GM12878 (cell line): ENCODE measurements around the gene DDRGK1. TPM values are rescaled to one million over a fixed set of nuclear protein-coding genes. Genes with fewer than 3 reads are reported as not detected.
A peak's percentile ranks its signal among the peaks of the same experiment; 100 is the strongest.

Source experiments
- ATAC-seq: fragments of 200-7000 bp; cut with Tn5 transposase; 3 replicates; pipeline ENCODE4 v1.9.1; 2020; ENCODE audit warnings: mild to moderate bottlenecking, moderate library complexity
- BruUV-seq: library from RNA; stranded (reverse); fragments of 400-500 nt; replicated peaks from 2 replicates; lab custom pipeline; 2021; lab: Mats Ljungman, UMichigan
- CTCF ChIA-PET: fragments of 300-600 bp; sonication (Branson Sonifier 250); formaldehyde crosslinking; extraction: SDS; loops from one replicate; lab custom pipeline; 2021; ENCODE audit warnings: inconsistent platforms; lab: Yijun Ruan, JAX
- POLR2A ChIA-PET: fragments of 350-600 bp; formaldehyde crosslinking; extraction: SDS; loops from one replicate; lab custom pipeline; 2021; ENCODE audit warnings: inconsistent platforms; lab: Charles Lee
- RAD21 ChIA-PET: fragments of 300-600 bp; sonication (Branson Sonifier 250); formaldehyde crosslinking; loops from one replicate; lab custom pipeline; 2023; ENCODE audit warnings: antibody characterized with exemption; ENCODE audit not compliant: unreplicated experiment; lab: Charles Lee
- SMC1A ChIA-PET: fragments of 300-600 bp; sonication (Branson Sonifier 250); formaldehyde crosslinking; loops from one replicate; lab custom pipeline; 2023; ENCODE audit not compliant: unreplicated experiment, uncharacterized antibody; lab: Charles Lee
- DNase-seq: peaks from one replicate; pipeline ENCODE4 v3.0.0-alpha.2; 2011; ENCODE audit warnings: low read depth, low spot score
- FAIRE-seq: peaks from 3 replicates; lab custom pipeline; 2011; peaks lifted over from hg19 to GRCh38; lab: Jason Lieb, UNC
- H2AFZ ChIP-seq: 2 replicates; pipeline ENCODE4 v1.6.0; 2011; ENCODE audit warnings: low read depth, low read length, control low read depth; ENCODE audit not compliant: control insufficient read depth
- H3K27ac ChIP-seq: 2 replicates; pipeline ENCODE4 v1.5.1; 2011; ENCODE audit warnings: control low read depth; ENCODE audit not compliant: control insufficient read depth, insufficient read depth
- H3K27me3 ChIP-seq, 2 experiments: replicated peaks in 1 of 2; 2 replicates each; pipeline versions ENCODE4 v1.6.0 to v1.6.1; 2011; ENCODE audit warnings: low read length in 1 of 2; ENCODE audit not compliant: control insufficient read depth in 2 of 2, insufficient read depth in 2 of 2
- H3K36me3 ChIP-seq, 2 experiments: 2 replicates each; pipeline ENCODE4 v1.5.1; 2011; ENCODE audit warnings: low read length in 1 of 2; ENCODE audit not compliant: control insufficient read depth in 2 of 2, insufficient read depth in 2 of 2
- H3K4me1 ChIP-seq: 2 replicates; pipeline ENCODE4 v1.6.1; 2011; ENCODE audit warnings: mild to moderate bottlenecking, low read length, moderate library complexity, mixed read lengths; ENCODE audit not compliant: control insufficient read depth, insufficient read depth
- H3K4me2 ChIP-seq: 2 replicates; pipeline ENCODE4 v1.6.0; 2011; ENCODE audit warnings: control low read depth; ENCODE audit not compliant: control insufficient read depth, insufficient read depth
- H3K4me3 ChIP-seq: fragments of 200-600 bp; sonication (generic); 2 replicates; pipeline ENCODE4 v1.5.1; 2016
- H3K79me2 ChIP-seq: 2 replicates; pipeline ENCODE4 v1.6.0; 2011; ENCODE audit warnings: low read length; ENCODE audit not compliant: control insufficient read depth, insufficient read depth
- H3K9ac ChIP-seq: 2 replicates; pipeline ENCODE4 v1.8.0; 2011; ENCODE audit warnings: low read length, control low read depth, mixed read lengths; ENCODE audit not compliant: control insufficient read depth, insufficient read depth
- H3K9me3 ChIP-seq: replicated peaks from 3 replicates; pipeline ENCODE4 v1.5.1; 2011; ENCODE audit warnings: mild to moderate bottlenecking, low read length; ENCODE audit not compliant: control insufficient read depth, insufficient read depth
- H4K20me1 ChIP-seq: 2 replicates; pipeline ENCODE4 v1.6.0; 2011; ENCODE audit not compliant: control insufficient read depth, insufficient read depth
- BCL3 ChIP-seq: IDR thresholded peaks from 2 replicates; pipeline ENCODE4 v1.6.1; 2011; ENCODE audit warnings: borderline replicate concordance, low read depth, mild to moderate bottlenecking, moderate library complexity, low read length; ENCODE audit not compliant: insufficient read depth, poor library complexity, severe bottlenecking
- E4F1 ChIP-seq: fragments of 450-650 bp; IDR thresholded peaks from 2 replicates; pipeline ENCODE4 v1.6.1; 2018; ENCODE audit warnings: borderline replicate concordance, mild to moderate bottlenecking; ENCODE audit not compliant: partially characterized antibody
- MAX ChIP-seq: IDR thresholded peaks from 2 replicates; pipeline ENCODE4 v1.6.1; 2012; ENCODE audit warnings: low read depth, low read length, improper control_type of control experiment
- MEF2B ChIP-seq: fragments of 450-650 bp; IDR thresholded peaks from 2 replicates; pipeline ENCODE4 v1.6.1; 2018; ENCODE audit warnings: mild to moderate bottlenecking, moderate library complexity; ENCODE audit not compliant: partially characterized antibody, poor library complexity, severe bottlenecking
- NR2C1 ChIP-seq: fragments of 450-650 bp; IDR thresholded peaks from 2 replicates; pipeline ENCODE4 v1.6.1; 2017; ENCODE audit warnings: antibody characterized with exemption, mild to moderate bottlenecking, moderate library complexity
- NR2F1 ChIP-seq: fragments of 450-650 bp; conservative IDR thresholded peaks from 2 replicates; pipeline ENCODE4 v1.6.1; 2017; ENCODE audit warnings: mild to moderate bottlenecking
- WGBS: methylation state at CpG from one replicate; pipeline ENCODE4 v1.1.6; 2016; ENCODE audit warnings: low lambda C conversion rate; ENCODE audit not compliant: insufficient replicate concordance, insufficient coverage; ENCODE audit errors: missing lambda C conversion rate; 5-methylcytosine and 5-hydroxymethylcytosine counted together
- in situ Hi-C: fragments of 300-500 bp; cut with MboI; formaldehyde crosslinking; loops from 9 replicates; pipeline ENCODE4 v1.14.3; 2018; ENCODE audit warnings: mixed read lengths
- intact Hi-C: fragments of 100-400 bp; cut with micrococcal nuclease; formaldehyde crosslinking; loops from one replicate; pipeline ENCODE4 v1.14.2; 2022; ENCODE audit not compliant: unreplicated experiment
- polyA plus RNA-seq, 11 experiments: library from polyadenylated mRNA; depleted of rRNA in 4 of 11; unstranded in 6 of 11; stranded (reverse) in 5 of 11; fragments of >200 nt; fragmentation: Nextera tagmentation in 4 of 11; fragmentation: Illumina TruSeq in 1 of 11; extraction: Ambion mirVana in 4 of 11; extraction: Trizol in 1 of 11; gene quantifications; 1 replicate in 1 of 11; 2 replicates in 10 of 11; pipeline versions ENCODE4 v1.2.1 to v1.2.3, GENCODE V29; 2011 to 2016; ENCODE audit warnings: inconsistent platforms in 2 of 11, missing spikeins in 2 of 11, low read depth in 1 of 11
- total RNA-seq, 4 experiments: library from RNA; depleted of rRNA in 3 of 4; stranded (reverse); fragments of >200 nt in 3 of 4; fragmentation: Illumina TruSeq in 1 of 4; extraction: Trizol in 1 of 4; gene quantifications; 2 replicates each; pipeline versions ENCODE4 v1.2.1 to v1.2.3, GENCODE V29; 2013 to 2021

DDRGK1 gene
- total and polyA plus RNA-seq, 10 of the 15 experiments (the other 5 are each of a cell fraction or from before 2014, with no cell fraction given): 4.0 to 55.2 (median 39.7) TPM

GRCh38 chr20:3181270-3181669, 23.2 kb downstream of the DDRGK1 start:
- Histone ChIP-seq H3K9ac (no peak overlapping the region), H3K4me2 (no peak overlapping the region), H3K4me1 (no peaks in the 10 kb centered on the region), H3K27ac (no peak overlapping the region), H3K9me3 (no peaks in the 10 kb centered on the region), H3K36me3 (no peaks in the 10 kb centered on the region), H3K27me3 (no peaks in the 10 kb centered on the region), H2AFZ (no peak overlapping the region), H3K79me2 (no peaks in the 10 kb centered on the region), H4K20me1 (no peaks in the 10 kb centered on the region), H3K4me3 (no peak overlapping the region)
- ChIA-PET RAD21 (no interaction called here), POLR2A (no interaction called here), CTCF (no interaction called here), SMC1A (no interaction called here)
- no peak for FAIRE-seq
- no peak for DNase-seq
- 74% methylated on average over 5 of the region's 5 CpGs for WGBS
- in situ Hi-C loops: no loop called here
- intact Hi-C loops: no loop called here
- ATAC-seq: no peak
- BruUV-seq: no TSS peak
- TF ChIP-seq NR2C1 (no peak), BCL3 (no peak)

GRCh38 chr20:3180319-3180718, 24.2 kb downstream of the DDRGK1 start:
- Histone ChIP-seq H3K27ac (no peak overlapping the region), H2AFZ (no peak overlapping the region), H3K27me3 (no peaks in the 10 kb centered on the region), H3K79me2 (no peaks in the 10 kb centered on the region), H3K4me3 (no peak overlapping the region), H4K20me1 (no peaks in the 10 kb centered on the region), H3K4me2 (no peak overlapping the region), H3K36me3 (no peaks in the 10 kb centered on the region), H3K9me3 (no peaks in the 10 kb centered on the region), H3K9ac (no peak overlapping the region), H3K4me1 (no peaks in the 10 kb centered on the region)
- intact Hi-C loops (no loop called here), in situ Hi-C loops (no loop called here)
- FAIRE-seq (no peak), DNase-seq (no peak), ATAC-seq (no peak)
- SMC1A ChIA-PET: no interaction called here
- RAD21 ChIA-PET: no interaction called here
- WGBS: 82% methylated on average over 4 of the region's 4 CpGs
- CTCF ChIA-PET: interaction anchor here (0.8 kb wide), 1 partner anchor 29 kb away, joined by 3 read pairs; the partner anchor contains the start of gene ITPA
- TF ChIP-seq E4F1 (no peak), MEF2B (no peak), NR2F1 (no peak), MAX (no peak)
- TSS peak; percentile 30 for BruUV-seq
- POLR2A ChIA-PET: interaction anchor here (0.5 kb wide), 1 partner anchor 26 kb away, joined by 7 read pairs; no protein-coding TSS in a partner anchor
